ENCODE measurements around the gene TMCC2. TPM values are rescaled to one million over a fixed set of nuclear protein-coding genes. Genes with fewer than 3 reads are reported as not detected.

The TMCC2 gene
- polyA plus RNA-seq, 3 donors from 2014 or later = 0.50 to 1.1 TPM; not detected in 1

DNA sequence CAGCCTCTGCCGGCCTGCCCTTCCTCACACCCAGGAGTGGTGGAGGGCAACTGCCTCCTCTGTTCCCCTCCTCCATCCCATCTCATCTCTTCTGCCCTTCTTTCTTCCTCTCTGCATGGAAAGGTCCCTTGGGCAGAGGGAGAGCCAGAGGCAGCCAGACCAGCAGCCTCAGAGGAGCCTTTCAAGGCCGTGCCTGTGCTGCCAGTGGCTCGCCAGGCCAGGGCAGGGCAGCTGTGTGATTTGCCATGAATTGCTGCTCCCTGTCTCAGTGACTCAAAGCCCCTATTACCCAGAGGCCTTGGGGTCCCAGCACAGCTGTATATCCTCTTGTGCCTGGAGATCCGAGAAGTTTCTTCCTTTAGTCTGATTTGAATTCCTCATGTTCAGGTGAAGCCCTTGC is 21.9 kb downstream of the TMCC2 start:
- DNase-seq = no peak
- H3K4me3 Mint-ChIP-seq = no peak overlapping the region
- peaks cover 3 to 5% (median 3%) of the 10 kb centered on the region in 3 donors for H3K27me3 Mint-ChIP-seq (ENCODE audit: low read depth in 3 of 3)
- H3K4me1 Mint-ChIP-seq = no peaks in the 10 kb centered on the region
- no peaks in the 10 kb centered on the region for H3K9me3 Mint-ChIP-seq
- peaks cover 0 to 4% (median 0%) of the 10 kb centered on the region in 3 donors for H3K36me3 Mint-ChIP-seq
- peak overlapping the region in 1 of 6 donors; percentile 35 for H3K27ac Mint-ChIP-seq

DNA sequence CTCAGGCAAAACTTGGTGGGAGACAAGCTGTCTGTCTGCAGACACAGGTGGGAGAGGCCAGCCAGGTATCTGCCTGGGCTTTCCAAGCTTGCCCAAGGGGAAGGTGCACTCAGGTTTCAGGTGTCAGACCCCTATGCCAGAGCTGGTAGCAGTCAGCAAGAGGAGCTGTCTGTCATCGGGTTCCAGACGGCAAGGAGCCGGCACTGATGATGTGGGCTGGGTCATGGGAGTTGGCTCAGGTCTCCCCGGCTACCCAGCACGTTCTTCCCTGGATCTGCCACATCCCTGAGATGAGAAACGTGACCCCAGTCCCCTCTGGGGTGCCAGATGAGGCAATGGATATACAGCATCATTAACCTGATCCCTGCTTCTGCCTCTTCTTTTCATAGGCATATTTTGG is 23.0 kb downstream of the TMCC2 start:
- peaks cover 3 to 5% (median 3%) of the 10 kb centered on the region in 3 donors for H3K27me3 Mint-ChIP-seq (ENCODE audit: low read depth in 3 of 3)
- no peaks in the 10 kb centered on the region for H3K4me1 Mint-ChIP-seq
- H3K9me3 Mint-ChIP-seq = no peaks in the 10 kb centered on the region
- no peak overlapping the region for H3K27ac Mint-ChIP-seq
- no peak overlapping the region for H3K4me3 Mint-ChIP-seq
- peaks cover 0 to 4% (median 0%) of the 10 kb centered on the region in 3 donors for H3K36me3 Mint-ChIP-seq
- no peak for DNase-seq

DNA sequence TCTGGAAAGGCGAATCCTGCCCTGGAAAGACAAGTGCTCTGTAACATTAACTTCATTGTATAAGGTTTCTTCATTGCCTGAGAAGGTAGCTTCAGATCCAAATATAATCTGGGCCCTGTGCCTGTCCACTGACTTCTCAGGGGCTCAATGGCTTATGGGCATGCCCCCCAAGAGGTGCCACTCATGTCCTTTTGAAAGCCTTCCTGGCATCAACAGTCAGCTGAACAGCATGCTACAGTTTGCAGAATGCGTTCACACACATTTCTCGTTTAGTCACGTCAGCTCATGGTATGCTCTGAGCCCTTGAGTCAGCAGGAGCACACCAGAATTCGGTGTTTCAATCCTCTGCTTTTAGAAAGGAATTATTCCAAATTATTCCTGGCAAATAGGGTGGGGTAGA is 23.8 kb downstream of the TMCC2 start:
- H3K27ac Mint-ChIP-seq = no peak overlapping the region
- no peak for DNase-seq
- no peak overlapping the region for H3K4me3 Mint-ChIP-seq
- no peaks in the 10 kb centered on the region for H3K9me3 Mint-ChIP-seq
- no peaks in the 10 kb centered on the region for H3K36me3 Mint-ChIP-seq
- peaks cover 3 to 5% (median 5%) of the 10 kb centered on the region in 3 donors for H3K27me3 Mint-ChIP-seq (ENCODE audit: low read depth in 3 of 3)
- no peaks in the 10 kb centered on the region for H3K4me1 Mint-ChIP-seq

DNA sequence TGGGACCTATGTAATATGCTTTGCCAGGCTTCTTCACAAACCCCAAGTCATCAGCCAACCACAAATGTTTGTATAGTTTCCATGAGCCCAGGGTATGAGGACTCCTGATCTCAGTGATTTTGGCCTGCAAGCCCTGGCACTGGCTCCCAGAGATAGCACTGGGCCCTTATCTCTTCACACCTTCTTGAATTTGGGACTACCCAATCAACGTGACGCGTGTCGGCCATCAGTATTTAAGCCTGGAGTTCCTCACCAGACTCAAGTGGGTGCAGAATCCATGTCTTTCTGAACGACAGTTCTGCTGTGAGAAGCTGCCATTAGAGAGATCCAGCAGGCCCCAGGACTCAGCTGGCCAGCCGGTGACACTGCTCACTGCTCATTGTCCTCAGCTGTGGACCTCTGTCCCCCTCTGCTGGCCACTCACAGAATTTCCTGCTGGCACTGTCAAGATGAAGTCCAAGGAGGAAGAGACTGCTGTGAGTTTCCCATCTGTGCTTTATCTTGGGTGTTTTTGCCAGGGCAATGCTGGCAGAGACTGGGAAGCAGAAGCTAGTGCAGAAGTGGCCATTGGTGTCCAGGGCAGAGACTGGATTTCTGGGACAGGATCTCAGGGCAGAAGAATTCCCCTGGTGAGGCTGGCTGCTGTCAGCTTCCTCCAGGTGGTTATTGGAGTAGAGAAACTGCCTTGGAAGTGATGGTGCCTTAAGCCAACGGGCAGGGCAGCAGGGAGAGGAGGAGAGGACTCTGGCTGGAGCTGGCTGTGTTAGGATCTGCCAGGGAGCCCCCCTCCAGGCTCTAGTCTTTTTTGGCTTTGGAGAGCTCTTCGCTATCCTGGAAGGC is 28.4 kb downstream of the TMCC2 start:
- no peaks in the 10 kb centered on the region for H3K36me3 Mint-ChIP-seq
- DNase-seq = peak; percentile 70 to 78 (median 71)
- no peak overlapping the region for H3K27ac Mint-ChIP-seq
- no peaks in the 10 kb centered on the region for H3K4me1 Mint-ChIP-seq
- no peak overlapping the region for H3K4me3 Mint-ChIP-seq
- H3K9me3 Mint-ChIP-seq = no peaks in the 10 kb centered on the region
- H3K27me3 Mint-ChIP-seq (ENCODE audit: low read depth in 3 of 3) = peaks cover 1 to 5% (median 2%) of the 10 kb centered on the region in 3 donors

DNA sequence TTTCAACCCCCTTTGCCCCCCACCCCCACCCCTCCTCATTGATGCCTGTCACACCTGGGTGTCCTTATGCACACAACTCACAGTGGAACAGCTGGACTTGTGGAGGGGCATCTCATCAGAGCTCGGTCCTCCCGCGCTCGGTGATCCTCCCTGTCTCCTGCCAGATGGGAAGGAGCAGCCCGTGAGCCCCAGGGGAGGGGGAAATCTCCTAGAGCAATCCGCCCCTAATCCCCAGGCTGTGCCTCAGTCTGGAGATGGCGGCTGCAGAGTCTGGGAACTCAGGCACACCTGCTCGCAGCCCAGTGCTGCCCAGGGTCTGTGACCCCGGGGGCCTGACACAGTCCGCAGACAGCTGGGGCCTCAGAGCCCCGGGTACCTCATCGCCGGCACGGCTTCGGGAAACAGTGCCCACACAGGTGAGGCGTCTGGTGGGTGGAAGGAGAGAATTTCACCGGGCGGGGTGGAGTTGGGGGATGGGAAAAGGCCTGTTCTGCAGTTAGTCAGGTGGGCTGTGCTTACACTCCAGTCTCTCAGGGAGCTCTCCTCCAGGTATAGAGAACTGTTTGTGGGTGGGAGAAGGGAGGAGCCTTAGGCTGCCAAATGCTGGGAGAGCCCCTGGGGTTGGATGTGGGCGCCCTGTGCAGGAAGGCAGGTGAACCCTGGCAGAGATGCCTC is 29.3 kb downstream of the TMCC2 start:
- no peaks in the 10 kb centered on the region for H3K4me1 Mint-ChIP-seq
- H3K36me3 Mint-ChIP-seq = no peaks in the 10 kb centered on the region

DNA sequence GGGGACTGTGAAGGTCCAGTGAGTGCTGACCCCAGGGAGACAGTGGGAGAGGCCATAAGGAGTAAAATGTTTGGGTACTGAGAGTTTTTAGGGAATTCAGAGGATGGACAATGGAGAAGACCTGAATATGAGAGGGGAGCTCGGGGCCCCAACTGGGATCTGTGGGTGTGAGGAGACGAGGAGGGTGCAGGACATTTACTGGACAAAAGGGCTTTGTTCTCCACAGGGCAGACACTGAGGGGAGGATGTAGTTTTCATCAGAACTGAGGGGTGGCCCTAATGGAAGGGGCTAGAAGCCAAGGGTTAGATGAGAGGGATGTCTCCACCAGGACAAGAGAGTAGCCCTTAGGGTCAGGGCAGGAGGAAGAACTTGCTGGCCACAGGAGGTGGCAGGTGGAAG is 30.0 kb downstream of the TMCC2 start:
- Mint-ChIP-seq H3K9me3 (no peaks in the 10 kb centered on the region), H3K36me3 (no peaks in the 10 kb centered on the region), H3K4me1 (peaks cover under 1 to 3% of the 10 kb centered on the region in 2 donors), H3K4me3 (no peak overlapping the region), H3K27me3 (ENCODE audit: low read depth in 3 of 3) (peaks cover 2 to 5% (median 3%) of the 10 kb centered on the region in 3 donors), H3K27ac (peak overlapping the region in 1 of 6 donors; percentile 71)
- no peak for DNase-seq

More for the DNA sequence above, 29.3 kb downstream of the TMCC2 start:
- H3K27ac Mint-ChIP-seq = no peak overlapping the region
- H3K27me3 Mint-ChIP-seq (ENCODE audit: low read depth in 3 of 3) = peaks cover 1 to 5% (median 2%) of the 10 kb centered on the region in 3 donors
- no peaks in the 10 kb centered on the region for H3K9me3 Mint-ChIP-seq
- no peak overlapping the region for H3K4me3 Mint-ChIP-seq
- DNase-seq = no peak

DNA sequence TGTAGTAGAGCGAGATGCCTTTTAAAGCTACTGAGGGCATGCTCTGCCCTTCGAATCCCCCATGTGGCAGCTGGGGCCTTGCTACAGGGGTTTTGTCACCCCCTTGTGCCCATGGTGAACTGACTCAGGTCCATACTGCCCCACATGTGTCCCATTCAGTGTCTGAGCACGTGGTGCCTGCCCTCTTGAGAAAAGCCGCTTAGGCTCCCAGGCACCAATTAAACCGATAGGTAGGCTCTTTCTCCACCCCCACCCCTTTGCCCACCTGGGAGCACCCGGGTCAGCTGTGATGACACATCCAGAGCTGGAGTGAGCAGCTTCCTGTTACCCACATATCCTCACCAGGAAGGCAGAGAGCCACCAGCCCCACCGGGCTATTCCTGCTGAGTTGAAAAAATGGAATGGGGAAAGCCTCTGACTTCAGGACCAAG is 30.5 kb downstream of the TMCC2 start:
- H3K4me1 Mint-ChIP-seq = peaks cover 4 to 7% of the 10 kb centered on the region in 2 donors
- peaks cover 2 to 3% (median 3%) of the 10 kb centered on the region in 3 donors for H3K27me3 Mint-ChIP-seq (ENCODE audit: low read depth in 3 of 3)
- no peak for DNase-seq
- H3K4me3 Mint-ChIP-seq = no peak overlapping the region
- H3K27ac Mint-ChIP-seq = no peak overlapping the region
- H3K9me3 Mint-ChIP-seq = no peaks in the 10 kb centered on the region
- no peaks in the 10 kb centered on the region for H3K36me3 Mint-ChIP-seq

DNA sequence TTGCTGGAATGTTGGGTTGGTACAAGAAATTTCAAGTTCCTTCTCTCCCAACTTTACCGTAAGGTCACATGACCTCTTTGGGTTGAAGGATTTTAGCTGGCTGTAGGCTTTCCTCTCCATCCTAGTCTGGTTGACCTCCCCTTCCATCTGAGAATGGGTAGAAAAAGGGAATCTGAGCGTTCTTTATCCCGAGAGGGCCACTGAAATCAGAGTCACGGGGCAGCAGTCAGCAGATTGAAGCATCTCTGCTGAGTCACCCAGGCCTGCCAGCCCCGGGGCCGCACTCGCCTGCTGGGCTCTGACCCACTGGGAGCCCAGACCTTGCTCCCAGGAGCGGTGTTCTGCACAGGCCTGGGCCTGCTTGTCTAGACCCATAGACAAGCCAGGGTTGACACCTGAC is 31.0 kb downstream of the TMCC2 start:
- Mint-ChIP-seq H3K27me3 (ENCODE audit: low read depth in 3 of 3) (peaks cover 2 to 3% (median 3%) of the 10 kb centered on the region in 3 donors), H3K4me3 (no peak overlapping the region), H3K4me1 (peaks cover 4 to 7% of the 10 kb centered on the region in 2 donors), H3K36me3 (no peaks in the 10 kb centered on the region), H3K9me3 (no peaks in the 10 kb centered on the region), H3K27ac (no peak overlapping the region)
- DNase-seq = no peak

DNA sequence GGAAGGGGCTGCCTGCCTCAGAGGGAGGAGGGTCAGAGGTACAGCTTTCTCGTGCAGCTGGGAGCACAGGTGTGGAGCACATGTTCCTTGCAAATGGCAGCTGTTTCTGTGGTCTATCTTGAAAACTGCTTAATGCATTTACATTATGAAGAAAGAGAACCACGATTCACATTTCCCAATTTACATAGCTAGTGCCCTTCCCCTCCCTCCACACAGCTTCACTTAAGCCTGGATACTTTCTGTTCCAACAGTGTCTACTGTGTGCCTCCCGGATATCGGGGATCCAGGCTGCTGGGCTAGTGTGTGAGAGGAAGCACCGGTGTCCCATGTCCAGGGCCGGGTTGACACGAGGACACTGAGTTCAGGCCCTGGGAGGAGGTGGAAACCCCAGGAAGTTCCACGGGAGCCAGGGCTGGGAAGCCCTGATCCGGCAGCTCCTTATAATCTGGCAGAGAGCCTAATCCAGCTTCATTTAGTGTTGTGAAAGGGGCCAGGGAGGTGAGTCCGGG is 31.6 kb downstream of the TMCC2 start:
- Mint-ChIP-seq H3K36me3 (no peaks in the 10 kb centered on the region), H3K4me3 (no peak overlapping the region), H3K27ac (no peak overlapping the region), H3K9me3 (no peaks in the 10 kb centered on the region), H3K27me3 (ENCODE audit: low read depth in 3 of 3) (peaks cover 2 to 3% (median 2%) of the 10 kb centered on the region in 3 donors), H3K4me1 (peaks cover 4 to 7% of the 10 kb centered on the region in 2 donors)
- DNase-seq = no peak

DNA sequence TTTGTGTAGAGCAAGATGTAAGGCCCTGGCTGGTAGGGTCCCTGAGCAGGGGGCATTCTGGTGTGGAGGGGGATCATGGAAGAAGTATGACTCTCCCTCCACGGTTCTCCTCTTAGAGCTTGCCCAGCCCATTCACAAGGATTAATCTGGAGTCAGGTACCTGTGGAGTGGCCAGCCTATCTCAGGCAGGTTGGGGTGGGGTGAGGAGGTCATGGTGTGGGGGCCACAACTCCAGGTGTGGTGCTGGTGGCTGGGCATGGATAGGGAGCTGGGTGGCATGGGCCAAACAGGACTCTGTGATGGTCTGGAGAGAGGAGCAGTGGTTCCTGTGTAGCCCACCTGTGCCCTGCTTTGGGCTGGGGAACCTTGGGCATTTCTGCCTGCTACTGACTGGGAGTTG is 32.3 kb downstream of the TMCC2 start:
- no peak for DNase-seq
- H3K4me1 Mint-ChIP-seq = peaks cover 4 to 7% of the 10 kb centered on the region in 2 donors
- no peaks in the 10 kb centered on the region for H3K9me3 Mint-ChIP-seq
- no peaks in the 10 kb centered on the region for H3K36me3 Mint-ChIP-seq
- H3K27ac Mint-ChIP-seq = no peak overlapping the region
- H3K27me3 Mint-ChIP-seq (ENCODE audit: low read depth in 3 of 3) = peaks cover 2 to 3% (median 2%) of the 10 kb centered on the region in 3 donors
- H3K4me3 Mint-ChIP-seq = no peak overlapping the region

DNA sequence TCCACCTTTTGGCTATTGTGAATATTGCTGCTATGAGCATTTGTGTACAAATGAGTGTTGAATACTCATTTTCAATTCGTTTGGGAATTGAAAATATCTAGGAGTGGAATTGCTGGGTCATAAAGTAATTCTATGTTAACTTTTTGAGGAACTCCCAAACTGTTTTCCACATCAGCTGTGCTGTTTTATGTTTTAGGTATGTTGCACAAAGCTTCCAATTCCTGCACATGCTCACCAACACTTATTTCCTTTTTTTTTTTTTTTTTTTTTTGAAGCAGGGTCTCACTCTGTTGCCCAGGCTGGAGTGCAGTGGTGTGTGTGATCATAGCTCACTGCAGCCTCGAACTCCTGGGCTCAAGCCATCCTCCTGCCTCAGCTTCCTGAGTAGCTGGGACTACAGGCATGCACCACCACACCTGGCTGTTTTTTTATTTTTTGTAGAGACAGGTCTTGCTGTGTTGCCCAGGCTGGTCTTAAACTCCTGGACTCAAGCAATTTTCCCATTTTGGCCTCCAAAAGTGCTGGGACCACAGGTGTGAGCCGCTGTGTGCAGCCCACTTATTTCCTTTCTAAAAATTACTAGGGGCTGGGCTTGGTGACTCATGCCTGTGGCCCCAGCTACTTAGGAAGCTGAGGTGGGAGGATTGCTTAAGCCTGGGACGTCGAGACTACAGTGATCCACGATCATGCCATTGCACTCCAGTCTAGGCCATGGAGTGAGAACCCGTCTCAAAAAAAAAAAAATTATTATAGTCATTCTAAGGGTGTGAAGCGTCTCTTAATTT is 33.4 kb downstream of the TMCC2 start:
- Mint-ChIP-seq H3K4me1 (peaks cover 4 to 7% of the 10 kb centered on the region in 2 donors), H3K9me3 (no peaks in the 10 kb centered on the region), H3K4me3 (no peak overlapping the region), H3K27ac (no peak overlapping the region), H3K27me3 (ENCODE audit: low read depth in 3 of 3) (peaks cover 1 to 2% (median 2%) of the 10 kb centered on the region in 3 donors), H3K36me3 (no peaks in the 10 kb centered on the region)
- no peak for DNase-seq

DNA sequence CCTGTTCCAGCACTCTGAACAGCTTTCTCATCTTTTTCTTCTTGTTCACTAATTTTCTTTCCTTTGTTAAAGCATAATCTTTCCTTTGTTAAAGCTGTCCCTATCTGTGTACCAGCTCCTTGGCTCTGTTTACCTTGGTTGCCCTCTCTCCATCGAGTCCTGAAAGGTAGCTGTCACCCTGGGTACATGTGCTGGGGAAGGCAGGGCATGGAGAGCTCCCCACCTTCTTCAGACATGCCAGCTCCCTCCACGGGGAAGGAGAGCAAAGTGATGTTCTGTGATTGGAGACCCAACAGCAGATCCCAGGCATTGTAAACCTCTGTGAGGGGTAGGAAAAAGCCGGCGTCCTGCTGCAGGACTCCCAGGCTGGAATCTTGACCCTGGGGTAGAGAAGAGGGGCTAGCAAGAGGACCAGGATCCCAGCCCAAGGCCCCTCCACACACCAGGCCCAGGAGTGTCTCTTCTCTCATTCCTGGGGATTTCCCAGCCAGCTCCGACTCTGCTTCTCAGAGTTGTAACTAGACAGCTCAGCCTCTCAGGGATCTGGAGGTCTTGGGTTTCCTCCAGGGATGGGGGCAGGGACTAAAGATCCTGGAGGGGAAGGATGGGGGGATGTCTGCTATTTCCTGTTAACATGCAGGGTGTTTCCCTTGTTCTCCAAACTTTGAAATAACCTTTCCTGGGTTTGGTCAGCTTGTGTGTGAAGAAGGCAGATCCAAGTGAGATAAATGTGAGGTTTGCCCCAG is 34.4 kb downstream of the TMCC2 start:
- peaks cover under 1 to 2% (median 2%) of the 10 kb centered on the region in 3 donors for H3K27me3 Mint-ChIP-seq (ENCODE audit: low read depth in 3 of 3)
- peaks cover 4 to 7% of the 10 kb centered on the region in 2 donors for H3K4me1 Mint-ChIP-seq
- H3K36me3 Mint-ChIP-seq = no peaks in the 10 kb centered on the region
- no peak overlapping the region for H3K4me3 Mint-ChIP-seq
- H3K27ac Mint-ChIP-seq = no peak overlapping the region
- H3K9me3 Mint-ChIP-seq = no peaks in the 10 kb centered on the region
- no peak for DNase-seq

DNA sequence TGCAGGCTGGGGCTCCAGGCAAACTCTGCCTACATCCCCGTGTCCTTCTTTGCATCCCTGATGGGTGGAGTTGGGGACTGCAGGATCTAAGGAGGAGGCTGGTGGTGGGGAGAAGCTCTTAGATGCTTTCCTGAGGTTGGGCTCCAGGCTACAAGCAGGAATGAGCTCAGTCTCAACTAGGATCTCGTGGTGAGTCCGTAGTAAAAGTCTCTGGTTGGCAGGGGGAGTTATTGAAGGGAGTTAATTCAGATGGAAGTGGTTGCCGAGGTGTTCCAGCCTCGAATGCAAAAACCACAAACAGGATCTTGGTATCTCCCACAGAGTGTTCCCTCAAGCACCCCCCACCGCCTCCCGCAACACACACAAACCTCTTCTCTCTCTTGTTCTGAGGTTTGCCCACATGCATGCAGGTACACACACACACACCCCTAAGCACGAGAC is 35.0 kb downstream of the TMCC2 start:
- Mint-ChIP-seq H3K27ac (no peak overlapping the region), H3K27me3 (ENCODE audit: low read depth in 3 of 3) (peaks cover 0 to 2% (median 2%) of the 10 kb centered on the region in 3 donors), H3K4me3 (no peak overlapping the region), H3K4me1 (peaks cover 6 to 7% of the 10 kb centered on the region in 2 donors), H3K36me3 (no peaks in the 10 kb centered on the region), H3K9me3 (no peaks in the 10 kb centered on the region)
- no peak for DNase-seq
